Mesendoderm (in vitro differentiated cells): Measurements from ENCODE around the gene CHST11.

ENCODE experiments used
- DNase-seq: peaks from one replicate; pipeline ENCODE4 v3.0.0; 2013
- H2AK5ac ChIP-seq: 2 replicates; pipeline ENCODE4 v1.6.1; 2013; ENCODE audit warnings: low read length, inconsistent platforms
- H2BK120ac ChIP-seq: 2 replicates; pipeline ENCODE4 v1.6.1; 2013; ENCODE audit warnings: low read depth, mild to moderate bottlenecking, low read length, moderate library complexity, mixed read lengths
- H2BK15ac ChIP-seq: replicated peaks from 2 replicates; pipeline ENCODE4 v1.6.1; 2013; ENCODE audit warnings: low read depth, mild to moderate bottlenecking, moderate library complexity
- H2BK5ac ChIP-seq: 2 replicates; pipeline ENCODE4 v1.6.1; 2013; ENCODE audit warnings: low read length, inconsistent platforms
- H3K18ac ChIP-seq: 2 replicates; pipeline ENCODE4 v1.6.1; 2013; ENCODE audit warnings: mild to moderate bottlenecking, low read length, mixed read lengths
- H3K23ac ChIP-seq: one replicate; pipeline ENCODE4 v1.6.1; 2013; ENCODE audit warnings: low read length
- H3K27ac ChIP-seq: 2 replicates; pipeline ENCODE4 v1.5.1; 2013; ENCODE audit warnings: low read depth, mild to moderate bottlenecking, inconsistent platforms, low read length, moderate library complexity
- H3K27me3 ChIP-seq: 2 replicates; pipeline ENCODE4 v1.6.1; 2013; ENCODE audit warnings: low read length, control low read depth, mild to moderate bottlenecking, inconsistent platforms; ENCODE audit not compliant: insufficient read depth, poor library complexity
- H3K36me3 ChIP-seq: 2 replicates; pipeline ENCODE4 v1.6.1; 2013; ENCODE audit warnings: low read length, inconsistent platforms; ENCODE audit not compliant: control insufficient read depth, insufficient read depth
- H3K4ac ChIP-seq: one replicate; pipeline ENCODE4 v1.6.1; 2013; ENCODE audit warnings: low read depth, mild to moderate bottlenecking, low read length, moderate library complexity
- H3K4me1 ChIP-seq: 2 replicates; pipeline ENCODE4 v1.6.1; 2013; ENCODE audit warnings: low read depth, low read length, inconsistent platforms; ENCODE audit not compliant: control insufficient read depth
- H3K4me2 ChIP-seq: 2 replicates; pipeline ENCODE4 v1.6.1; 2013; ENCODE audit warnings: low read length
- H3K4me3 ChIP-seq: 2 replicates; pipeline ENCODE4 v1.5.1; 2013; ENCODE audit warnings: mild to moderate bottlenecking, low read length
- H3K56ac ChIP-seq: one replicate; pipeline ENCODE4 v1.6.1; 2013; ENCODE audit warnings: low read length
- H3K79me1 ChIP-seq: 2 replicates; pipeline ENCODE4 v1.6.1; 2013; ENCODE audit warnings: low read length, inconsistent platforms
- H3K79me2 ChIP-seq: 2 replicates; pipeline ENCODE4 v1.6.1; 2013; ENCODE audit warnings: mild to moderate bottlenecking, low read length; ENCODE audit not compliant: control insufficient read depth, insufficient read depth
- H3K9ac ChIP-seq: 2 replicates; pipeline ENCODE4 v1.6.1; 2013; ENCODE audit warnings: low read length, inconsistent platforms
- H4K5ac ChIP-seq: one replicate; pipeline ENCODE4 v1.6.1; 2013; ENCODE audit warnings: low read length
- H4K8ac ChIP-seq: one replicate; pipeline ENCODE4 v1.6.1; 2013; ENCODE audit warnings: low read depth, mild to moderate bottlenecking, control low read depth, low read length, moderate library complexity
- WGBS: extraction: QIAGEN DNeasy Blood & Tissue Kit; methylation state at CpG from one replicate; pipeline ENCODE4 v1.1.7; 2013; ENCODE audit warnings: low lambda C conversion rate, missing lambda C conversion rate; ENCODE audit not compliant: insufficient coverage; ENCODE audit errors: extremely low coverage; 5-methylcytosine and 5-hydroxymethylcytosine counted together

The CHST11 gene

DNA sequence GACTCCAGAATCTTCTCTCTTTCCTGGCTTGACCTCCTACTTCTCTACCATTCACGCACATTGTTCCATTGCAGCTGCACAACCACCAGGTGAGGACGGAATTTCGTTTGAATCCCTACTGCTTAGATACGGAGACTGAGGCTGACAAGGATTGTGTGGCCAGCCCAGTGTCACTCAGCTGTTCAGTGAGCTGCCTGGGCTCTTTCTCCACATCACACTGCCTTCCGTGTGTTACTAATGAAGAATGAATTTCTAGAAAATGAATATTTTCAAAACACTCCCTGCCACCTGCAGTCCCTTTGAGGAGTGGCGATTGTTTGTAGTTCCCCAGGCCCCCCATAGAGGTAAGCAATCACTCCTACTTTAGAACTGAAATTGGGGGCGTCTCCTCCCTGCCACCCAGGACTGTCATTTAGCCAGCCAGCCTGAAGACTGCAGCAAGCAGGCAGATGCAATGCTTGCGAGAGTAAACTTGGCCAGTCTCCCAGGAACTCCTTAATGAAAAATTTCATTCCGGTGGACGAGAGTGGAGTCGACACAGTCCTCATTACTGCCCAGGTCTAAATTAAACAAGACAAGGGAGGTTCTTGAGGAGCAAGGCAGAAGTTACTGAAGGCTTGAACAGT lies 261.7 kb downstream of the CHST11 start:
- no peak overlapping the region for H3K4me2 ChIP-seq
- H2BK15ac ChIP-seq, result no peak overlapping the region
- H4K5ac ChIP-seq, result no peak overlapping the region
- H3K4me3 ChIP-seq, result no peak overlapping the region
- no peak overlapping the region for H3K56ac ChIP-seq
- H2BK120ac ChIP-seq, result no peak overlapping the region
- H3K4ac ChIP-seq, result no peak overlapping the region
- no peaks in the 10 kb centered on the region for H3K36me3 ChIP-seq
- no peaks in the 10 kb centered on the region for H3K79me2 ChIP-seq
- H3K27me3 ChIP-seq, result no peaks in the 10 kb centered on the region
- H3K23ac ChIP-seq, result no peak overlapping the region
- no peak overlapping the region for H3K18ac ChIP-seq
- H2AK5ac ChIP-seq, result no peak overlapping the region
- WGBS, result no CpG with 5 or more reads among the region's 11 CpGs
- H3K9ac ChIP-seq, result no peak overlapping the region
- H3K4me1 ChIP-seq, result peaks cover 10% of the 10 kb centered on the region
- H3K27ac ChIP-seq, result no peak overlapping the region
- H4K8ac ChIP-seq, result no peak overlapping the region
- no peaks in the 10 kb centered on the region for H3K79me1 ChIP-seq
- no peak overlapping the region for H2BK5ac ChIP-seq
- no peak for DNase-seq

DNA sequence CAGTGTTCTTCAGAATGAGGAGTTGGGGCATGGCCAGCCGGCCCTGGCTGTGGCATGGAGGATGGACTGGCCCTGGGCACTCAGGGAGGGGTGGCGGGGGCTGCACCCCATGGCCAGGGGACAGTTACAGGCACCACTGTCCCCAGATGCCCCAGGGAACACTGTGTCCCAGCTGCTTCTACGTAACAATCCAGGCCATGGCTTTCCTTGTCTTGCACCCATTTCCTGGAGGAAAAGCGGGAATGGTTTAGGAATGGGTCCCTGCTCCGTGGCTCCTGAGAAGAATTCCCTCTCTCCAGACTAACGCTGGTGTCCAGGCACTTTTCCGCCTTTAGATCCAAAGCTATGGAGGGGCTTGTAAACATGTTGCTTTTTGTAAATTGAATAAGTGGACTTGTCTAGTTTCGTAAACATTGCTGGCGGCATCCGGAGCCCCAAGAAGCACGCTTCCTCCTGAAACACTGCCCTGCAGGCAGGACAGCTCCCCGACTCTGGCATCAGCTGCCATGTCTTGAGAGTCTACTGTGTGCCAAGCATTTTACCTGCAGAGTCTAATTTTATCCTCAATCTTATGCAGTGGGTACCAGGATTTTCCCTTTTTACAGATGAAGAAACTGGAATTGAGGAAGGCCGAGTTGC lies 263.1 kb downstream of the CHST11 start:
- Histone ChIP-seq H3K56ac (no peak overlapping the region), H3K27me3 (no peaks in the 10 kb centered on the region), H3K23ac (no peak overlapping the region), H3K4ac (no peak overlapping the region), H2BK120ac (no peak overlapping the region), H3K4me3 (no peak overlapping the region), H4K5ac (no peak overlapping the region), H2AK5ac (no peak overlapping the region), H4K8ac (no peak overlapping the region), H2BK5ac (no peak overlapping the region), H3K36me3 (no peaks in the 10 kb centered on the region), H3K18ac (no peak overlapping the region), H3K27ac (no peak overlapping the region), H3K9ac (no peak overlapping the region), H3K4me2 (no peak overlapping the region), H2BK15ac (no peak overlapping the region), H3K79me2 (no peaks in the 10 kb centered on the region), H3K4me1 (peaks cover 11% of the 10 kb centered on the region), H3K79me1 (no peaks in the 10 kb centered on the region)
- WGBS, result no CpG with 5 or more reads among the region's 13 CpGs
- DNase-seq, result no peak

DNA sequence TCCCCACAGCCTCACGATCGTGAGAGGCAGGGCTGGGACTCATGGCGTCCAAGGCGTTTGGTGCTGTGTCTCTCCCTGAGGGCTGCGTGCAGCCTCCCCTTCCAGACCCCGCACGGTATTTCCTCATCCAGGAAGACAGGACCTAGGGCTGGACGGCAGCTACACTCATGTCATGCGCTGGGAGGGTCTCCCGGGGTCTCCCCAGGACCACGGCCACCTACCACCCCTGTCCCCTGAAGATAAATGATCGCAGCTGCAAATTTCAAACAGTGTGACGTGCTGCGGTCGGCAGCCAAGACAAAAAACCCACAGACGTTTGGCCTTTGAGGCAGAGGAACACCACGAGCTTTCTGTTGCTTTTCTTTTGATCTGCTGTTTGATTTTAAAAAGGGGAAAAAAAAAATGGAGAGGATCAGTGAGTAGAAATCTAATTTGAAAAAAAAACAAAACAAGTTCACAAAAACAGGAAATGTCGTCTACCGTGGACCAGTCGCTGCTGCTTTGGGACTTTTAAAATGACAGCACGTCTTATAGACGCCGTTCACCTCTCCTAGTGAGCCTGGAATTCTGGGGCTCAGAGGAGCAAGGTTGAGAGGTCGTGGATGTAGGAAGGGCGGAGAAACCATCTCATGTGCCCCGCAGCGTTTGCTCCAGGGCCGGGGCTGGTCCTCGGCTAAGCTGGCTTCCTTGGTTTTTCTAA lies 263.7 kb downstream of the CHST11 start:
- WGBS, result no CpG with 5 or more reads among the region's 29 CpGs

DNA sequence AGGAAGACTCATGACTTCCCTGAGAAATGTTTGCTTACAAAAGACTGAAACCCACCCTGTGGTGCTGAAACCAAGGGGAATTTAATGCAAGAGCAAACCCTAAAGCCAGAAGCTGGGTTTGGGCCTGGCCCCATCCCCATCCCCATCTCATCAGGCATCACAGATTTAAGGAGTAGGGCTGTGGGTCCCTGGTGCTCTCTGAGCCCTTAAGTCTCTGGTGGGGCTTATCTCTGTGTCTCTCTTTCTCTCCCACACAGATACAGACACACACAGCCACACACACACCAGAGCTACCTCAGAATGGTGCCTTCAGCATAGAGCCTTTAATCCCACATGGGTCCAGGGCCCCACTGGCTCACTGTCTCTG lies 264.3 kb downstream of the CHST11 start:
- Histone ChIP-seq H2AK5ac (no peak overlapping the region), H3K4me2 (no peak overlapping the region), H2BK5ac (no peak overlapping the region), H3K23ac (no peak overlapping the region), H3K4me3 (no peak overlapping the region), H3K79me2 (no peaks in the 10 kb centered on the region), H3K18ac (no peak overlapping the region), H3K27me3 (no peaks in the 10 kb centered on the region), H3K27ac (no peak overlapping the region), H3K4me1 (peaks cover 11% of the 10 kb centered on the region), H3K79me1 (no peaks in the 10 kb centered on the region), H3K9ac (no peak overlapping the region), H3K56ac (no peak overlapping the region), H3K4ac (no peak overlapping the region), H3K36me3 (no peaks in the 10 kb centered on the region), H4K8ac (no peak overlapping the region), H2BK15ac (no peak overlapping the region), H2BK120ac (no peak overlapping the region), H4K5ac (no peak overlapping the region)
- no peak for DNase-seq

More for the DNA sequence above, 263.7 kb downstream of the CHST11 start:
- H3K79me1 ChIP-seq, result no peaks in the 10 kb centered on the region
- no peak overlapping the region for H4K5ac ChIP-seq
- H3K23ac ChIP-seq, result no peak overlapping the region
- no peaks in the 10 kb centered on the region for H3K27me3 ChIP-seq
- no peak overlapping the region for H3K18ac ChIP-seq
- no peak overlapping the region for H3K4me3 ChIP-seq
- no peaks in the 10 kb centered on the region for H3K36me3 ChIP-seq
- H3K56ac ChIP-seq, result no peak overlapping the region
- H3K4me1 ChIP-seq, result peaks cover 11% of the 10 kb centered on the region
- no peak overlapping the region for H2BK5ac ChIP-seq
- no peak overlapping the region for H3K27ac ChIP-seq
- H2AK5ac ChIP-seq, result no peak overlapping the region
- no peak overlapping the region for H3K4me2 ChIP-seq
- no peak overlapping the region for H4K8ac ChIP-seq
- no peak overlapping the region for H2BK15ac ChIP-seq
- no peak overlapping the region for H3K4ac ChIP-seq
- H2BK120ac ChIP-seq, result no peak overlapping the region
- H3K9ac ChIP-seq, result no peak overlapping the region
- DNase-seq, result no peak
- no peaks in the 10 kb centered on the region for H3K79me2 ChIP-seq

DNA sequence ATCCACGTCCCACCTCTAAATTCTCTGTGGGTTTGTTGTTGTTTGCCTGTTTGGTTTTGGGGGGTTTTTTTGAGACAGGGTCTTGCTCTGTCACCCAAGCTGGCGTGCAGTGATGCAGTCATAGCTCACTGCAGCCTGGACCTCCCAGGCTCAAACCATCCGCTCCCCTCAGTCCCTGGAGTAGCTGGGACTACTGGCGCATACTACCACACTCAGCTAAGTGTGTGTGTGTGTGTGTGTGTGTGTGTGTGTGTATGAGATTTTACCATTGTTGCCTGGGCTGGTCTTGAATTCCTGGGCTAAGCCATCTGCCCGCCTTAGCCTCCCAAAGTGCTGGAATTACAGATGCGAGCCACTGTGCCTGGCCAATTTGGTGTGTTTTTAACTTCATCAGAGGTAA lies 265.2 kb downstream of the CHST11 start:
- Histone ChIP-seq H4K5ac (no peak overlapping the region), H3K4me1 (peaks cover 11% of the 10 kb centered on the region), H3K4me3 (no peak overlapping the region), H3K36me3 (no peaks in the 10 kb centered on the region), H2BK120ac (no peak overlapping the region), H3K9ac (no peak overlapping the region), H3K56ac (no peak overlapping the region), H3K18ac (no peak overlapping the region), H3K27me3 (no peaks in the 10 kb centered on the region), H3K4me2 (no peak overlapping the region), H2AK5ac (no peak overlapping the region), H3K79me2 (no peaks in the 10 kb centered on the region), H3K27ac (no peak overlapping the region), H3K23ac (no peak overlapping the region), H3K79me1 (no peaks in the 10 kb centered on the region), H4K8ac (no peak overlapping the region), H2BK5ac (no peak overlapping the region), H2BK15ac (no peak overlapping the region), H3K4ac (no peak overlapping the region)
- no peak for DNase-seq
- no CpG with 5 or more reads among the region's 6 CpGs for WGBS
